HEK293T (cell line): ENCODE data around the gene RFX6.

Source experiments
- CTCF ChIA-PET: fragments of 350-600 bp; formaldehyde crosslinking; extraction: SDS; loops from one replicate; lab custom pipeline; 2021; ENCODE audit warnings: antibody characterized with exemption, inconsistent platforms; lab: Yijun Ruan, JAX
- POLR2A ChIA-PET: fragments of 350-600 bp; formaldehyde crosslinking; extraction: SDS; loops from one replicate; lab custom pipeline; 2020; ENCODE audit warnings: antibody characterized with exemption, inconsistent platforms; lab: Yijun Ruan, JAX
- DNase-seq: peaks from one replicate; pipeline ENCODE4 v3.0.0; 2012; ENCODE audit warnings: mixed read lengths; ENCODE audit errors: extremely low spot score
- ARNT ChIP-seq: fragments of 450-650 bp; IDR thresholded peaks from 2 replicates; pipeline ENCODE4 v1.6.1; 2017; ENCODE audit warnings: mild to moderate bottlenecking
- BHLHE40 ChIP-seq: fragments of 450-650 bp; IDR thresholded peaks from 2 replicates; pipeline ENCODE4 v1.6.1; 2016; ENCODE audit warnings: mild to moderate bottlenecking, moderate library complexity, borderline replicate concordance
- CTBP1 ChIP-seq: fragments of 450-650 bp; IDR thresholded peaks from 2 replicates; pipeline ENCODE4 v1.6.1; 2016; ENCODE audit warnings: borderline replicate concordance
- ELF4 ChIP-seq: fragments of 450-650 bp; IDR thresholded peaks from 2 replicates; pipeline ENCODE4 v1.6.1; 2017; ENCODE audit warnings: antibody characterized with exemption
- FOXA1 ChIP-seq: fragments of 450-650 bp; IDR thresholded peaks from 2 replicates; pipeline ENCODE4 v1.6.1; 2016; ENCODE audit warnings: mild to moderate bottlenecking
- FOXK2 ChIP-seq: fragments of 450-650 bp; IDR thresholded peaks from 2 replicates; pipeline ENCODE4 v1.6.1; 2016; ENCODE audit warnings: mild to moderate bottlenecking
- FOXM1 ChIP-seq: fragments of 450-650 bp; IDR thresholded peaks from 2 replicates; pipeline ENCODE4 v1.6.1; 2017; ENCODE audit warnings: mild to moderate bottlenecking, borderline replicate concordance
- HDGF ChIP-seq: fragments of 450-650 bp; IDR thresholded peaks from 2 replicates; pipeline ENCODE4 v1.6.1; 2017; ENCODE audit warnings: antibody characterized with exemption, borderline replicate concordance
- L3MBTL2 ChIP-seq: fragments of 450-650 bp; conservative IDR thresholded peaks from 2 replicates; pipeline ENCODE4 v1.6.1; 2016; ENCODE audit warnings: mild to moderate bottlenecking
- LEF1 ChIP-seq: fragments of 450-650 bp; IDR thresholded peaks from 2 replicates; pipeline ENCODE4 v1.6.1; 2017; ENCODE audit warnings: mild to moderate bottlenecking, borderline replicate concordance
- NFRKB ChIP-seq: fragments of 450-650 bp; IDR thresholded peaks from 2 replicates; pipeline ENCODE4 v1.6.1; 2016; ENCODE audit warnings: mild to moderate bottlenecking, moderate library complexity
- SP1 ChIP-seq: fragments of 450-650 bp; IDR thresholded peaks from 2 replicates; pipeline ENCODE4 v1.6.1; 2017
- SUZ12 ChIP-seq: fragments of 450-650 bp; IDR thresholded peaks from 2 replicates; pipeline ENCODE4 v1.6.1; 2016; ENCODE audit warnings: mild to moderate bottlenecking
- TARDBP ChIP-seq: fragments of 450-650 bp; IDR thresholded peaks from 2 replicates; pipeline ENCODE4 v1.6.1; 2016
- ZNF384 ChIP-seq: fragments of 450-650 bp; IDR thresholded peaks from 2 replicates; pipeline ENCODE4 v1.6.1; 2016
- TF ChIP-seq, protein P1 (sequence below): fragments of 450-650 bp; IDR thresholded peaks from 2 replicates; pipeline ENCODE4 v1.6.1; 2016

RFX6 gene

DNA sequence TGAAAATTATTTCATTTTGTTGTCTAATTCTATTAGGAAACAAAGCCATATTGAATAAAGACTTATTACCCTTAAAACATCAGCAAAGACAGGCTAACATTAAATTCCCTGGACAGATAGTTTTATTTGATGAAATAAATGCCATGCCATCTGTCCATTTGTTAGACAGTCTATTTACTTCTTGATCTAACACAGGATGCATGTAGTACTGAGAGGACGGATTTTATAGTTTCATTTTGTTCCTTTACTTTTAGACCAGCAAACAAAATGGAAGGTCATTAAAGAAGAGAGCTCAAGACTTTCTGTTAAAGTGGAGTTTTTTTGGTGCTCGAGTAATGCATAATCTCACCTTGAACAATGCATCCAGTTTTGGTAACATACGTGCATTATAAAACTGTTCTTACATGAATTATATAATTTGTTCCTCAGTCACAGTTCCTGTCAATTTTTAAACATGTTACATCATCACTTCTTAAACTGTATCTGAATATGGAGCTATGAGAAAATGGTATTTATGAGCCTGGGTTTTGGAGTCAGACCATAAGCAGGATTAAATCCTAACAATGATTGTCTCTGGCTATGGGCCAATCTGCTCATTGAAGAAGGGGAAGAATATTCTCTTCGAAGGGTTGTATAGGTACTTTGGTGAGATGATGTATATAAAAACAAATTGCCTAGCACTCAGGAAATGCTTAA, 46.0 kb downstream of the RFX6 start:
- ChIA-PET POLR2A (interaction anchor here (0.8 kb wide), 2 partner anchors 19 to 680 kb away, joined by 3 read pairs; partner anchors contain the start of gene GOPC), CTCF (interaction anchor here (0.8 kb wide), 1 partner anchor 46 kb away, joined by 3 read pairs; no protein-coding TSS in a partner anchor)
- TF ChIP-seq ARNT: no peak
- no peak for TF ChIP-seq HDGF
- TF ChIP-seq SUZ12: no peak
- TF ChIP-seq, protein P1, sequence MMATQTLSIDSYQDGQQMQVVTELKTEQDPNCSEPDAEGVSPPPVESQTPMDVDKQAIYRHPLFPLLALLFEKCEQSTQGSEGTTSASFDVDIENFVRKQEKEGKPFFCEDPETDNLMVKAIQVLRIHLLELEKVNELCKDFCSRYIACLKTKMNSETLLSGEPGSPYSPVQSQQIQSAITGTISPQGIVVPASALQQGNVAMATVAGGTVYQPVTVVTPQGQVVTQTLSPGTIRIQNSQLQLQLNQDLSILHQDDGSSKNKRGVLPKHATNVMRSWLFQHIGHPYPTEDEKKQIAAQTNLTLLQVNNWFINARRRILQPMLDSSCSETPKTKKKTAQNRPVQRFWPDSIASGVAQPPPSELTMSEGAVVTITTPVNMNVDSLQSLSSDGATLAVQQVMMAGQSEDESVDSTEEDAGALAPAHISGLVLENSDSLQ: no peak
- no peak for TF ChIP-seq ELF4
- no peak for TF ChIP-seq LEF1
- TF ChIP-seq CTBP1: no peak
- no peak for TF ChIP-seq NFRKB
- no peak for TF ChIP-seq SP1
- DNase-seq: no peak

DNA sequence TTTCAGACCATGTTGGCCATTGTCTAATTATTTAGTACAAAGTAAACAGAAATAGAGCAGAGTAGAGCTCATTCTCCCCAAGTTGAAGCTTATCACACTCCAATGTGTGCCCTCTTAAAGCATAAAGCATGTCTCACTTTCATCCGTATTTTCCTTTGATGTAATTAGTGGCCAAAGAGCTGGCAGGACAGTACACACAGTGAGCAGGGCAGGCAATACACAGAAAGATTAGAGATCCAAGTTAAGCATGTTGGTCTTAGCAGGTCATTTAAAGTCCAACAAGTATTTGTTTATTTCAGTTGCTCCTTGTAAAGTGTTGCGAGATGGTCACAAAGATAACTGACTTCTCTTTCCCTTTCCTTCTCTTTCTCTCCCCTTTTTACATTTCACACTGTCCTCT, 47.2 kb downstream of the RFX6 start:
- TF ChIP-seq FOXK2 (no peak), ARNT (no peak), BHLHE40 (no peak), LEF1 (no peak), TARDBP (no peak), FOXM1 (no peak), NFRKB (no peak), SUZ12 (no peak), ELF4 (no peak), HDGF (no peak), ZNF384 (no peak), FOXA1 (no peak), CTBP1 (no peak), SP1 (no peak)
- TF ChIP-seq, protein P1: no peak
- POLR2A ChIA-PET: no interaction called here
- DNase-seq: no peak
- CTCF ChIA-PET: no interaction called here

DNA sequence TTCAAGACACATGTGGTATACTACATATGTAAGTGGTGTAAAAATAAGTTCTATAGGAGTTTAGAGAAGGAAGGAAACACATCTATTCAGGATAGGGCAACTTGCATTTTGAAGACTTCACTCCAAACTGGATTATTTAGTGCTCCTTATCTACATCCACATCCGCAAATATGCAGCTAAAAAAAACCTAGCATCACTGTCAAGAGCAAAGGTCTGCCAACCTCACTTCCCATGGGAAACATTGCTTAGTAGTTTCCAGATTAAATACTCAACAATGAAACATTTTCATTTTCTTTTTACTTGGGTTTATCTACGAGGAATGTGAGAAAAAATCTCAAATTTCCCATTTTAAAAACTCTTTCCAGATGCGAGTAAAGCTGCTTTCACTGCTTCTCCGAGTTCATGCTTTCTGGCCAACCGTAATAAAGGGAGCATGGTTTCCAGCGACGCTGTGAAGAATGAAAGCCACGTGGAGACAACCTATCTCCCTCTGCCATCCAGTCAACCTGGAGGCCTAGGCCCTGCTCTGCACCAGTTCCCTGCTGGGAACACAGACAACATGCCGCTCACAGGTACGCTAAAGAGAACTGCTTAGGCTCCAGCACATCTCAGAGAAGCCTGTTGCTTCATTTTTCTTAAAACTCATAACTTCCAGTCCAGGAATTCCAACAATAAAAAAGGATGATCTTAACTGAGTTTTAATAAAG, 48.2 kb downstream of the RFX6 start:
- ChIA-PET POLR2A (no interaction called here), CTCF (no interaction called here)
- TF ChIP-seq SP1 (no peak), L3MBTL2 (peak; percentile 47; the same call in 1 of the 2 replicates)
- no peak for DNase-seq

DNA sequence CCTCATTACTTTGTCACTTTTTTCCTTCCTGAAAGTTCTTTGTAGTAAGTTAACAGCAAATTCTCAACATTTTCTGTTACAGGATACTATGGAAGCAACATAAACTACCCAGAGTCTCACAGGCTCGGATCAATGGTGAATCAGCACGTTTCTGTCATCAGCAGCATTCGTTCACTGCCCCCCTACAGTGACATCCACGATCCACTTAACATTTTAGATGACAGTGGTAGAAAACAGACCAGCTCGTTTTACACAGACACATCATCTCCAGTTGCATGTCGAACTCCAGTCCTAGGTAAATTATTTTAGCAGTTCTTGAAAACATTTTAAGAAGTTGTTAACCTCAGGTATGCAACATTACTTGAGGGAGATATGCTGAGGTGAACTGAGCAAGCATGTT, 51.6 kb downstream of the RFX6 start:
- CTCF ChIA-PET: no interaction called here
- POLR2A ChIA-PET: interaction anchor here (0.6 kb wide), 1 partner anchor 257 kb away, joined by 4 read pairs; no protein-coding TSS in a partner anchor
- DNase-seq: no peak
- TF ChIP-seq FOXA1 (no peak), TARDBP (no peak), FOXK2 (no peak), ARNT (peak; percentile 88), ZNF384 (no peak), CTBP1 (peak; percentile 48; the same call in 1 of the 2 replicates), HDGF (no peak), BHLHE40 (no peak), FOXM1 (no peak), LEF1 (no peak), SP1 (no peak), ELF4 (no peak), SUZ12 (no peak), NFRKB (no peak), L3MBTL2 (no peak)
- TF ChIP-seq, protein P1: peak; percentile 88

DNA sequence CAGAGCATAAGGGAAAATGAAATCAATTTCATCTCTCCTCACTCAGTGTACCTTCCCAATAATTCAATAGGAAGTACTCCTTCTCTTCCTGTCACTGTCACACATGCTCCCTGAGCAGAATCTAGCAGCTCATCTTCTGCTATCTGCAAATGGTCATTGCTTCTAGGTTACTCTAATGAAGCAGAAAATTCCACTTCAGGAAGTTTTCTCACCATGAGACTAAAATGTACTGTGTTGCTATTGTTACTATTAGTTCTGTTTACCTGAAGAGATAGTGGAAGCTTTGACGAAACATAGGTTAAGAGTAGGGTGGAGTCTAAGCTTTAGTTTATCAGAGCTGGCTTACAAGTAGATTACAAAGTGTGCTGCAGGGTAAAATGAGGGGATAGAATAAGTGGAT, 52.8 kb downstream of the RFX6 start:
- TF ChIP-seq ZNF384 (no peak), LEF1 (no peak), SUZ12 (no peak), TARDBP (no peak), HDGF (no peak), ARNT (no peak), FOXM1 (no peak), ELF4 (no peak), CTBP1 (no peak), L3MBTL2 (no peak), FOXA1 (no peak), NFRKB (no peak)
- TF ChIP-seq, protein P1: no peak
- CTCF ChIA-PET: no interaction called here

More for the DNA sequence above, 52.8 kb downstream of the RFX6 start:
- POLR2A ChIA-PET: no interaction called here
- DNase-seq: no peak
